HG03039 (cell line): ENCODE results near the gene SLC16A3.
A peak's percentile ranks its signal among the peaks of the same experiment; 100 is the strongest.
"Not testable (repeated sequence)": the region's sequence is repeated elsewhere in the genome, so short reads cannot be mapped to it uniquely, and the experiment has no call there.

Experiments
- ATAC-seq: cut with Tn5 transposase; IDR thresholded peaks from one replicate; pipeline ENCODE4 v1.9.1; 2021; ENCODE audit warnings: mild to moderate bottlenecking, moderate library complexity; ENCODE audit not compliant: unreplicated experiment

Gene SLC16A3

DNA sequence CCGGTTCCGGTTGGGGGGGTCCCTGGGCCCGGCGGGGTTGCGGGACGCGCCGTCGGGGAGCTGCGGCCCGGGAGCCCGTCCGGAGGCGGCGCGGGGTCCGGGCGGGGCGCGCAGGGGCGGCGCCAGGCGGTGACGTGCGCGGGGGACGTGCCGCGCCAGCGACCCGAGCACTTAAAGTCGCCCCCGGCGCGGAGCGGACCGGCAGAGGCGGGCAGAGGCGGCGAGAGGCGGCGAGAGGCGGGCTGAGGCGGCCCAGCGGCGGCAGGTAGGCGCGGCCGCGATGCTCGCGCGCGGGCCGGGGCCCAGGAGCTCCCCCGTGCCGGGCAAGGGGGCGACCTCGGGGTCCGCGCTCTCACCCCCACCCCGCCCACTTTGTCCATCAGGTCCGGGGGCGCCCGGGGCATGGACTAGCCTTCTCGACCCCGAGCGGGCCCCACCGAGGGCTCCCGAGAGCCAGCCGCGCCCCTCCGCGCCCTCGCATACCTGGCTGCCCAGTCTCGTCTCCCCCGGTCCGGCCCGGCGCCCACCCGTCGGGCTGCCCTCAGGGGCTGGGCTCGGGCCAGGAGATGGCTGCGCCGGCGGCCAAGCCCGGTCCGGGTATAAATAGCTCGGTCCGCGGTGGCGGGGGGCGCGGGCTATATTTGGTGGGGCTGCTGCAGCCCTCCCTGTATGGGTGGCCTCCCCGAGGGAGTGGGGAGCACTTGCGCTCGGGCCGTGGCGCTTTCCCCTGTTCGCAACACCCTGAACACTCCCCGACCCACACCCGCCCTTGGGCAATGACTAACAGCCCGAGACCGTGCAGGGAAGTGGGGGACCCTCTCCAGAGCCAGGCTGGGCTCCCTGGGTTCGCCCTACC, at the start of gene SLC16A3:
TSS of gene SLC16A3 (plus strand) at position 201 of the 856 bp plus-strand sequence. CDS start 6,967 bp downstream, outside the sequence.
- ATAC-seq: peak; percentile 35

DNA sequence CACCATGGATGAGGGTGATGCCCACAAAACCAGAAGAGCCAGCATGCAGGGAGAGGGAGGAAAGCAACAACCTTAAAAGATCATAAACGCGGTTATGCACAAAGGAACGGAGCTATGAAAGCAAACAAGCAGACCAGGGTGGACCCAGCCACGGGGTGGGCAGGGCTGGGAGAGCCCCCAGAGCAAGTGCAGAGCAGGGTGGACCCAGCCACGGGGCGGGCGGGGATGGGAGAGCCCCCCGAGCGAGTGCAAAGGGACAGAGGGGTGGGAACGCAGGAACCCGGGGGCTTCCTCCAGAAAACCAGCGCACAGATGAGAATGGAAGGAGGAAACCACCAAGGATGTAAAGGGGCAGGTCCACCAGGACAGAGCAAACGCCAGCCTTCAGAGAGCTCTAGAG, 49.4 kb upstream of the SLC16A3 start:
- ATAC-seq: no peak

DNA sequence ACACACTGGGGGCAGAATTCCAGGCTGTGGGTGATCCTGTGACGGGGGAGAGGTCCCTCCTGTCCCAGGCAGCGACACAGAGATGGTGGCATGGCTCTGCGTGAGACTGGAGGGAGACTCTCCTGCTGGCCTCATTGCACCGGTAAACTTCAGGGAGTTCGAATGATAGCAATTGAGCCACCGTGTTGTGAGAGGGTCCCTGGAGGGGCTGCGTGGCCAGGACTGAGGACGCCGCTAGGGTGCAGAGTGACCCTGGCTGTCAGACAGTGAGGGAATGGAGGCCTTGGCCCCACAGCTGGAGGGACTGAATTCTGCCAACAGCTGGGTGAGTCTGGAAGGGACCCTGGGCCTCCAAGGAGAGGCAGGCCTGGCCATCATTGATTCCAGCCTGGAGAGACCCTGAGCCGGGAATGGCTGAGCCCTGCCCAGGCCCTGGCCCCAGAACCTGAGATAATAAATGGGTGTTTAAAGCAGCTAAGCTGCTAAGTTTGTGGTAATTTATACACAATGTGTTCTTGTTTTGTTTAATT, 48.8 kb upstream of the SLC16A3 start:
- ATAC-seq: no peak

DNA sequence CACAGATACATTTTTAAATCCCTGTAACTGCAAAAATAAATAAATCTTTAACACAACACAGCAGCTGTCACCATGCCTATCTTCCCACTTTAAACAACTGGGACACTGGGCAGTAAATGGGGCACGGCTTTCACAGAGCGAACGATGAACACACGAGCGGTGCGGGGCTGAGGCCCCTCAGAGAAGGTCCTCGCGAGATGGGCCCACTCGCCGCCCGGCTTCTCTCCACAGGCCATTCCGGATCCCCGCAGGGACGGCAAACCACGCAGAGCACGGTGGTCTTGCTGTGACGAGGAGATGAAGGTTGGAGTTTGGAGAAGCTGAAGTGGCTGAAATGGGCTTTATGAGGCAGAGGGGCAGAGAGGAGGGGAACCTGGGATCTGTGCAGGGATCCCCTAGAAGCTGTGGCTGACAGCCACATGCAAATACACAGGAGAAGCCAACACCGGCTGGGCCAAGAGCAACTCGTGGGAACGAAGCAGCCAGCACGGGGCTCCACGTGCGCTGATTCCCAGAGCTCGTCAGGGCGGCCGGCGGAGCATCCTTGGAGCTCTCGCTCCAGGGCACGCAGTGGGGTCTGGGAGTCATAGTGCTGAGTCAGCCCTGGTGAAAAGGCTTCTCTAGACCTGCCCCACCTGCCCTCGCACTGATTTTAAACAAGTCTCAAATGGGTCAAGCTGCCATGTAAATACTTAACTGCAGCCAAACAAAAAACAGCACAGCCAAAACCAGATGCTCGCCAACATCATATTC, 47.9 kb upstream of the SLC16A3 start:
- ATAC-seq: no peak

DNA sequence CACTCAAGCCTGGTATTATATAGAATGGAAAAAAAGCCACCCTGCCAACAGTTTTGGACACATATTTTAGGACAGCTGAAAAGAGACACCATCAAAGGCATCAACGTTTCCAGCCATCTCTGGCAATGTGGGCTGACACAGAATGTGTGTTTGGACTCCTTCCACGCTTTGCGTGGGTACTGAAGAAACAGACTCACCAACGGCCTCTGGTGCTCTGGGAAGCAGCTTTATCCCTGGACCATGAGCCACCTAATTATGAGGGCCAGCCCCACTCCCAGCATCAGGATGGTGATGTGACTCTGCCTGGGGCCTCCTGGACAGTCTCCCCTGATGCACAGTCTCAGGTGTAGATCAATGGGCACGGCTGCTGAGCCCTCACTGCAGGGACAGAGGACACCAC, 44.1 kb upstream of the SLC16A3 start:
- ATAC-seq: no peak

DNA sequence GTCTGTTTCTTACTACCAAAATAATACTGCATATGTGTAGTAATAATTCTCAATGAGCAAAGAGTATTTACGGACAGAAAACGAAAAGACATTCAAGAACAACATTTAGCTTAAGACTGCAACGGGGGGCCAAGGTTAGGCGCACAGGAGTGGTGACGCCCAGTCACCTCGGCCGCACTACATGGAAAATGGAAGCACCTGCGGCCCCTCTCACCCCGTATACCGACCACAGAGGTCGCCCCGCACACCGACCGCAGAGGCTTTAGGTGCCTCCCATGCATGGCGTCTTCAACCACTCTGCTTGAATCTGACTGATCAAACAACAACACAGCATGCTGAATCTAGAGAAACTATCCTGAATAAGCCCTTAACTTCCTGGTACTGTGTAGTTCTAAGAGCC, 42.6 kb upstream of the SLC16A3 start:
- ATAC-seq: no peak

DNA sequence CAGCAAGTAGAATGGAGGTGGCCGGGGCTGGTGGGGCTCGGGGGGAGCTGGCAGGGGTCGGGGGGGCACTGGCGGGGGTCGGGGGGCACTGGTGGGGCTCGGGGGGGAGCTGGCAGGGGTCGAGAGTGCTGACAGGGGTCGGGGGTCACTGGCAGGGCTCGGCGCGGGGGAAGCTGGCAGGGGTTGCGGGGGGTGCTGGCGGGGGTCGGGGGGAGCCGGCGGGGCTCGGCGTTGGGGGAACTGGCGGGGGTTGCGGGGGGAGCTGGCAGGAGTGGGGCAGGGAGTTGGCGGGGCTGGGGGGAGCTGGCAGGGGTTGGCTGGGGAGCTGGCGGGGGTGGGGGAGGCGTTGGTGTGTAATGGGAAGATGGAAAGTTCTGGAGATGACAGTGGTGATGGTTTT, 41.3 kb upstream of the SLC16A3 start:
- no peak for ATAC-seq

DNA sequence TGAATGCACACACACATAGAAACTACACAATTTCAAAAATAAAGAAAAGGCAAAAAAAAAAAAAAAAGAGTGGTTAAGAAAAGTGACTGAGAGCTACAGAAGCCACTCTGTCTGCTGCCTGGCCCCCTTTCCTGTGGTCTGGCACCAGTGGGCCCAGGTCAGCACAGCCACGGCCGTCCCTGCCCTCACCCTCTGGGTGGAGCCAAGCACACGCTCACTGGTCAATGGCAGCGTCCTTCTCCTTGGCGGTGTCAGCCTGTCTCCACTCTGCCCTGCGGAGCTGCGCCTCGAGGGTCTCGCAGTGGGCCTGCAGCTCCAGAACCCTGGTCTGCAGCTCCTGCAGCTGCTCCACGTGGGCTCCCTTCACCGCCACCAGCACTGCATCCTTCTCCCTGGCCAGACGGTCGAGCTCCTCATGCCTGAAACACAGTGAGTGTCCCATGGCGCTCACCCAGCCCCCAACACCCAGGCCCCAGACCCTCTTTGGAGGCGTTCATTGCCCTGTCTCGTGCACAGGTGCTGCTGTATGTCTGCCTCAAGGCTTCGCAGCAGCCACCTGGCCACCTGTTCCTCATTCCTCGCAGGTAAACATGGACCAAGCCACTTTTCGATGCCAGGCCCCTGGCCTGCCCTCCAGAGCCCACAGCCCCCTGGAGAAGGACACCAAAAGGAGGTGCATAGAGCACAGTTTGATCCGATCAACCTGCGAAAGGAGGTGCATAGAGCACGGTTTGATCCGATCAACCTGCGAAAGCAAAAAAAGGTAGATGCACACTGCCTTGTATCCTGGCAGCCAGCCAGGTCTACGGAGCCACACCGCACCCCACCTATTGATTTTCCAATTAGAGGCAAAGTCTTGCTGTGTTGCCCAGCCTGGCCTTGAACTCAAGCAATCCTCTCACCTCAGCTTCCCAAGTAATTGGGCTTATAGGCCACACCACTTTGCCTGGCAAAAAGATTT, 40.6 kb upstream of the SLC16A3 start:
- ATAC-seq: no peak

DNA sequence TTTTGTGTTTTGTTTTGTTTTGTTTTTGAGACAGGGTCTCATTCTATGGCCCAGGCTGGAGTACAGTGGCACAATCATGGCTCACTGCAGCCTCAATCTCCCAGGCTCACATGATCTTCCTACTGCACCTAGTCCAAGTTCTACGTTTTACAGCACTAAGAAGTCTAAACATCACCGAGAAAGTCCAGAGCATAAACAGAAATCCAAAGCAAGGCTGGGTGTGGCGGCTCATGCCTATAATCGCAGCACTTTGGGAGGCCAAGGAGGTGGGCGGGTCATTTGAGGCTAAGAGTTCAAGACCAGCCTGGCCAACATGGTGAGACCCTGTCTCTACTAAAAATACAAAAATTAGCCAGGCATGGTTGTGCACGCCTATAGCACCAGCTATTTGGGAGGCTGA, 35.8 kb upstream of the SLC16A3 start:
- ATAC-seq: not testable (repeated sequence)

DNA sequence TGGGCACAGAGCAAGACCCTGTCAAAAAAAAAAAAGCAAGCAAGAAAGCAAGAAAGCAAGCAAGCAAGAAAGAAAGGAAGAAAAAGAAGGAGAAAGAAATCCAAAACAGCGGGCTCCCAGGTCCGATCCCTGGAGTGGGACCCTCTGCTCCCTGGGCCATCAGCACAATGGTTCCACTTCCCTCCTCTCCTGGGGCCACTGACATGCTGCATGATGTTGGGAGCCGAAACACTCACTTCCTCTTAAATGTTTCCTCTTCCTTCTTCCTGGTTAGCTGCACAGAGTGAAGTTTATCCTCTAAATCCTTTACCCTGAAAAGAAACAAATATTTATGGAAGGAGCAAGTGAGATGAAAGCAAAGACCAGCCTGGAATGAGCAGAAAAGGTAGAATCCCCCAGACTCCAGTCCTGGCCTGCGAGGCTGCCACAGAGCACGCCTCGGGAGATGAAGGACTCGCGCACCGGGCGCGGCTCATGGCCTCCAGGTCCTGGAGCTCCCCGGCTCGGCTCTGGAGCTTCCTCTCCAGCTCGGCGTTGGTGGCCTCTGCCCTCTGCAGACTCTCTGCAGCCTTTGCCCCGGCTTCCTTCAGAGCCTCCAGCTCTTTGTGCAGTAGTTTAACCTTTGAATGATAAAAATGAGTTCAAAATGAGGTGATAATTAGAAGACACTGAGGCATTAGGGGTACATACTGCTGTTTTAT, 35.2 kb upstream of the SLC16A3 start:
- ATAC-seq: no peak

DNA sequence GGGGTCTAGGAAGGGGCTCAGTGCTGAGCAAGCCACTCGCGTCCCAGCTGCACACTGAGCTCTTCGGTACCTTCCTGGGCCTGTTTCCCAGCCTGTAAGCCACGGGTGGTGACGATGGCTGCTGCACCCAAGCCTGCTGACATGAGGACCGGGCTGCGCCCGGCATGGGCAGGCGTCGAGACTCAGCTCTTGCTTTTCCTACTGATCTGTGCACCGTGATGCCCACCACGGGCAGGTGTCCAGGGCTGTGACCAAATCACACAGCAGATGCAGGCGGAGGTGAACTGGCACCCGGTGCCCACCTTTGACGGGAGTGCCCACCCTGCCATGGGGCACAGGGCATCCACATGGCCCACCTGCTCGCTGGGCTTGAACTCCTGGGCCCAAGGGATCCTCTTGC, 34.1 kb upstream of the SLC16A3 start:
- no peak for ATAC-seq

DNA sequence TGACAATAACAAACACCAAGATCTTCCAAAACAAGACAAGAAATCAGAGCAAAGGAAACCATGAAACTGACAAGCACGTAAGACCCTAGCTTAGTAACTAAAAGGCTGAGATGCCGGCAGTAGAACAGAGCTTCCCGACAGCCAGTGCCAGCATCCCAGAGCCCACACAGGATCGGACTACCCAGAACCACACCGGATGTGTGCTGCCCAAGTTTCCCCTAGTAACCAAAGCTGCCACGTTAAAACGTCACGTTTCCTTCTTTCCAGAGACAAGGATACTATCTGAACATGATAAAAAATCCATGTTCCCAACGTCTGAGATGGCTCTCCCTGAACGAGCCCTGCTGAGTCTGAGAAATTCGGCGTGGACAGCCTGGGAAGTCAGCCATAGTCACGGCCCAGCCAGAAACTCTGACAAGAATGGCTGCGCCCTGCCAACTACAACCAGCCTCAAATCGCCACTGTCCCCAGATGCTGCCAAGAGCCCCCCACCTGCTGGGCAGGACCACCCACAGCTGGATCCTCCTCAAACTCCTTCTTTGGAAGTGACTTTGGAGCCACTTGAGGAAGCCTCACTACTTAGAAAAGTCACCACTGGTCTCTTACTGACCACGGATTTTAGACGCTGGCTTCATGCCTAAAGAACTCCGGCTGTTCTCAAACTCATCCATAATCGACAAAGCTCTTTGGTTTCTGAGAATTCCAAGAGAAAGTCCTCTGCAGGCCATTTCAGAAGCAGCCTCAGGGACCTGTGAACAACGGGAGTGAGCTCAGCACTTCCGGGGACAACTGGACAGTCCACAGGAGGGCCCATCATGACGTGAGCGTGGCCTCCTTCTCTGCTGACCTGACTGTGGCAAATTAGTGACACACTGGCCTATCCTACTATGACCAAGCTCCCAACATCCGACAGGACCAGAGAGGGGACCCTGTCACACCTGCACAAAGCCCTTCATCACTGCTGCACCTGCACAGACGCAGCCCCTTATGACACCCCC, 32.9 kb upstream of the SLC16A3 start:
- ATAC-seq: no peak

DNA sequence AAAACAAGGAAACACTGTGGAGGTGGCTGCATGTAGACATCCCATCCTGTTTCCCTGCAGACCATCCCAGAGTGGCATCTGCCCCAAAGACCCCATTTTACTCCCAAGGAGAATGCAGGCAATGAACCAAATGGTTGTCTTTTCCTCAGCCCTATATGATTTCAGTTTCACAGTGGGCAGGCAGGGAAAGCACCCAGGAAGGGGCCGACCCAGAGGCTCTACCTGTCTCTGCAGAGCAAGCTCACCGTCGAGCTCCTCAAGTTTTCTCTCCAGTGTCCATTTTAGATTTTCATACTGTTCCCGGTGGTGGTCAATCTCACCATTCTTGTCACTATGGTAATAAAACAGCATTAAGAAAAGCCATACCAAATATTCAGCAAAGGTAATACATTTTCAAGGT, 30.8 kb upstream of the SLC16A3 start:
- no peak for ATAC-seq

DNA sequence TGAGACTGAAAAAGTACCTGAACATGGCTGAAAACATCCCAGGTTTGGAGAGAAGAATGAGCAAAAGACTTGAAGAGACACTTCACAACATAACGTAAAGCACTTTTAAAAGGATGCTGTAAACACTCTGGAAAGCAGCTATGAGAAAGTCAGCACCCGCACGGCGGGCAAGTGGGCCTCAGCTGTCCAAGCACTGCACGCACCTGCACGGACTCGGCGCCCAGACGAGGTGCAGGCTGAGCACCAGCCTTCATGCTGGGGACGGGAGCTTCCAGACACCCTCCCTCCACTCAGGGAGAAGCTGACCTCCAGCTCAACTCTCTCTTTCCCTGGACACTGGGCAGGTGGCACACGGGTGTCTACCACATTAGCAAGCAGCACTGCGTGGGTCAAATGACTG, 29.3 kb upstream of the SLC16A3 start:
- ATAC-seq: no peak

DNA sequence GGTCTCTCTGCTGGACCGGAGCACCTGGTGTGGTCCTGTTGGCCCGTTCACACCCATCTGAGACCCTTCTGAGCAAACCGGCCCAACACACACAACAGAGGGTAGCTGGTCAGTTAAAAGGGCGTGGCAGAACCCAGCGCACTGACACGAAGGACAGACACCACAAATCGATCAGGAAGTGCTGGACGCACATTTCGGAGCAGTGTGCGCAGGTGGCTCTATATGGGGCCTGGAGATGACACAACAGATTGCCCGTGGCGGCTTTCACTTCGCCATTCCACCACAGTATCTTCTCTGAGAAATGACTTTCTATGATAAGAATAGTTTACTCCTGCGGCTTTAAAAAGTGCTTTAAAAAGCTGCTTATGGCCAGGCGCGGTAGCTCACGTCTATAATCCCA, 28.7 kb upstream of the SLC16A3 start:
- no peak for ATAC-seq

DNA sequence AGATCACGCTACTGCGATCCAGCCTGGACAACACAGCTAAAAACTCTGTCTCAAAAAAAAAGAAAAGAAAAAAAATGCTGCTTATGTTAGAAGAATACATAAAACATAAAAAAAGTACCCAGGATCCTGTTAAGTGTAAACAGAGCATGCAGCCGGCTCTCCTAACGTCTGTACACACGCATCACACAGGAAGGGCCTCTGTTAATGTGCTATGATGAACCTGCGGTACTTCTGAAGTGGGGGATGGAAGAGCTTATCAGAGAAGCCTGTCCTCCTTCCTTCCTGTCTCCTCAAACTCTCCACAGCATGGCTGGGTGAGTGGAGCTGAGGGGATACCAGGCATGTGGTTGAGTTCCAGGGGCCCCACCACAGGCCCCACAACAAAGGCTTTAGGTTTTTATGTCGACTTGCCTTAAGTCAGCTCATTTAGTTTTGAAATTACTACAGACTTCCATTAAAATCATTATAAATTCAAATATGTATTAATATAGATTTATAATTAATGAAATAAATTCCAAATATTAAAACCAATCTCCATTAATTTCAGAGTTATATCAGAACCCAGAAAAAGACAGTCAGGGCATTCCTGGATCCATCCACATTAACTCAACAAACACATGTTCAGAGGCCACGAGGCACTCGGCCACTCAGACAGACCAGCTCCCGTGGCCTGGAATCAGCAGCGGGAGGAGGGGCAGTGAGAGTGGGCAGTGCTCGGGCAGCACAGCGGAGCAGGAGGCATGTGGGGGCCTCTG, 27.9 kb upstream of the SLC16A3 start:
- ATAC-seq: no peak

DNA sequence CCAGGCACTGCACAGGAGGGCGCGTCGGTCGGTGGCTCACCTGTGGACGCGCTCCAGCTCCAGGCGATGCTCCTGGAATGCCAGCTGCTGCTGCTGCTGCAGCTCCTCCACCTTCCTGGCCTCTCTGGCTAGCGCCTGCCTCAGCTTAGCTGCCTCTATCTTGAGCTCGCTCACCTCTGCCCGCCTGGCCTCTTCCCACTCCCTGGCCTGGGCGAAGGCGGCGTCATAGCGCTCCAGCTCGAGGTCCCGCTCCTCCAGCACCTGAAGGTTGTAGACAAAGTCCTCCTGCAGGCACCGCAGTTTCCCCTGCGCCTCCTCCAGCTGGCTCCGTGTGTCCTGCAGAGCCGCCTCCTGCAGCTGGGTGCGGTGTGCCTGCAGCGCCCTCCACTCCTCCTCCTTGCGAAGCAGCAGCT, 27.3 kb upstream of the SLC16A3 start:
- ATAC-seq: no peak

DNA sequence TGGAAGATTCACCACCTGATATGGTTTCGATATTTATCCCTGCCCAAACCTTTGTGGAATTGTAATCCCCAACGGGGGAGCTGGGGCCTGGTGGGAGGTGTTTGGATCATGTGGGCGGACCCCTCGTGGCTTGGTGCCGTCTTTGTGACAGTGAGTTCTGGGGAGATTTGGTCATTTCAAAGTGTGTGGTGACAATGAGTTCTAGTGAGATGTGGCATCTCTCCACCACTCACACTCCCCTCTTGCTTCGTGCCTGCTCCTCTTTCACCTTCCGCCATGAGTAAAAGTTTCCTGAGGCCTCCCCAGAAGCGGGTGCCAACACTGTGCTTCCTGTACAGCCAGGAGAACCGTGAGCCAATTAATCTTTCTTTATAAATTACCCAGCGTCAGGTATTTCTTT, 25.9 kb upstream of the SLC16A3 start:
- ATAC-seq: no peak
